HL-60 (cell line): ENCODE measurements around the gene CEBPB.
A peak's percentile ranks its signal among the peaks of the same experiment; 100 is the strongest.

ENCODE experiments used
- DNase-seq, 2 experiments: peaks; one replicate each; pipeline ENCODE4 v3.0.0-alpha.2; 2010 to 2020; ENCODE audit warnings: low read depth in 1 of 2, low spot score in 1 of 2
- H3K27ac ChIP-seq: fragments of 250-450 bp; sonication (Bioruptor Pico); replicated peaks from 2 replicates; pipeline ENCODE4 v1.5.1; 2020; ENCODE audit warnings: mild to moderate bottlenecking, moderate library complexity
- H3K27me3 ChIP-seq: fragments of 250-450 bp; sonication (Bioruptor Pico); 2 replicates; pipeline ENCODE4 v1.5.1; 2021; ENCODE audit warnings: mild to moderate bottlenecking, moderate library complexity; ENCODE audit not compliant: insufficient read depth, poor library complexity, severe bottlenecking
- H3K4me3 ChIP-seq: replicated peaks from 2 replicates; pipeline ENCODE4 v1.5.1; 2011; ENCODE audit warnings: mild to moderate bottlenecking, control low read depth, low read length; ENCODE audit not compliant: insufficient read depth
- GABPA ChIP-seq: IDR thresholded peaks from 2 replicates; pipeline ENCODE4 v1.6.1; 2012; ENCODE audit warnings: low read depth
- POLR2AphosphoS5 ChIP-seq: IDR thresholded peaks from 2 replicates; pipeline ENCODE4 v1.6.1; 2012; ENCODE audit warnings: low read depth
- REST ChIP-seq: IDR thresholded peaks from 2 replicates; pipeline ENCODE4 v1.6.1; 2012; ENCODE audit warnings: low read depth; ENCODE audit not compliant: insufficient replicate concordance
- SPI1 ChIP-seq: IDR thresholded peaks from 2 replicates; pipeline ENCODE4 v1.6.1; 2012; ENCODE audit warnings: low read depth, mild to moderate bottlenecking, borderline replicate concordance
- TF ChIP-seq, protein P1 (sequence below): IDR thresholded peaks from one replicate; pipeline ENCODE4 v1.5.1; 2011; ENCODE audit warnings: low read length, control low read depth, inconsistent platforms; ENCODE audit not compliant: insufficient read depth

The CEBPB gene

DNA sequence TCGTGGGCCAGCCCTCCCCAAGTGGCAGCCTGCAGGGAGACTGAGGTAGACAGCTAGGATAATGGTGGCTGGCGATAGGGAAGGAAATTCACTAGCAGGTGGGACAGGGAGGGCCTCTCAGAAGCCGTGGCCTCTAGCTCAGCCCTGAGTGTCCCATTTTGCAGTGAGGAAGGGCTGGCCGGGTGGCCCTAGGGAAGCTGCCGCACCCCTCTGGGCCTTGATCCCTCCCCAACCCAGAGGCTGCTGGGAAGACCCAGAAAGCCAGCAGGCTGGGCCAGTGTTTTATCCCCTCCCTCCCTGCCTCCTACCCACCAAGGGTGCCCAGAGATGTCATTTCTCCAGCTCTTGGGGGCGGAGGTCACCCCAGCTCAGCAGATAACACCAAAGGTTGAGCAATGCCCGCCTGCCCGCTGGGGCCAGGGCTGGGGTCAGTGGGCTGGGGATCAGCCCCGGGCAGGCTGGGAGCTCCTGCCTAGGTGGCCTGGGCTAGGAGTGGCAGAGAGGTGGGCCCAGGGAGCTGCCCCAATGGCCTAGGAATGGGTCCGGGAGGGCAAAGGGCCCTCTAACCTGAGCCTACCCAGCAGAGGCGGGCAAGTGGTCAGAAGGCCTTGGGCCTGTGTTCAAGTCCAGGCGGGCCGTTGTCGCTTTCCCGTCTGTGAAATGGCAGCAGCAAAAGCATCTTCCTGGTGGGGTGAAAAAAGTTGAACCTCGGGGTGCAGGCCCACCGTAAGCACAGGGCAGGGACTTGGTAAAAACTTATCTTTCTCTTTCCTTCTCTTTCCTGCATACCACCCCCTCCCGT, 1.6 kb upstream of the CEBPB start:
- H3K27me3 ChIP-seq = no peaks in the 10 kb centered on the region
- H3K4me3 ChIP-seq = no peak overlapping the region
- TF ChIP-seq SPI1 (no peak), REST (no peak)
- no peak for DNase-seq
- H3K27ac ChIP-seq = no peak overlapping the region

- Histone ChIP-seq H3K27me3 (no peaks in the 10 kb centered on the region), H3K4me3 (peak overlapping the region; percentile 74; the same call in 1 of the 2 replicates), H3K27ac (0 out of 2 replicates have a peak overlapping the region, but pooled peaks have one; percentile 32)
- TF ChIP-seq GABPA = no peak
- no peak for TF ChIP-seq SPI1
- TF ChIP-seq POLR2AphosphoS5 = no peak
- TF ChIP-seq REST = no peak
- TF ChIP-seq, protein P1, sequence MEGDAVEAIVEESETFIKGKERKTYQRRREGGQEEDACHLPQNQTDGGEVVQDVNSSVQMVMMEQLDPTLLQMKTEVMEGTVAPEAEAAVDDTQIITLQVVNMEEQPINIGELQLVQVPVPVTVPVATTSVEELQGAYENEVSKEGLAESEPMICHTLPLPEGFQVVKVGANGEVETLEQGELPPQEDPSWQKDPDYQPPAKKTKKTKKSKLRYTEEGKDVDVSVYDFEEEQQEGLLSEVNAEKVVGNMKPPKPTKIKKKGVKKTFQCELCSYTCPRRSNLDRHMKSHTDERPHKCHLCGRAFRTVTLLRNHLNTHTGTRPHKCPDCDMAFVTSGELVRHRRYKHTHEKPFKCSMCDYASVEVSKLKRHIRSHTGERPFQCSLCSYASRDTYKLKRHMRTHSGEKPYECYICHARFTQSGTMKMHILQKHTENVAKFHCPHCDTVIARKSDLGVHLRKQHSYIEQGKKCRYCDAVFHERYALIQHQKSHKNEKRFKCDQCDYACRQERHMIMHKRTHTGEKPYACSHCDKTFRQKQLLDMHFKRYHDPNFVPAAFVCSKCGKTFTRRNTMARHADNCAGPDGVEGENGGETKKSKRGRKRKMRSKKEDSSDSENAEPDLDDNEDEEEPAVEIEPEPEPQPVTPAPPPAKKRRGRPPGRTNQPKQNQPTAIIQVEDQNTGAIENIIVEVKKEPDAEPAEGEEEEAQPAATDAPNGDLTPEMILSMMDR = no peak
- DNase-seq = no peak
Observed at GRCh38 chr20:50189681-50190250, 864 bp upstream of the CEBPB start.

- Histone ChIP-seq H3K4me3 (peak overlapping the region; percentile 74), H3K27ac (peak overlapping the region; percentile 90), H3K27me3 (no peaks in the 10 kb centered on the region)
- TF ChIP-seq SPI1 (peak; percentile 66; the same call in 1 of the 2 replicates), REST (no peak), POLR2AphosphoS5 (no peak)
- DNase-seq = peak; percentile 72 to 78
Observed at GRCh38 chr20:50191065-50191543, 474 bp downstream of the CEBPB start.
